Dermis blood vessel endothelial cell (primary cell): ENCODE results near the gene TMEM44. TPM values are rescaled to one million over a fixed set of nuclear protein-coding genes. Genes with fewer than 3 reads are reported as not detected.

Experiments used
- DNase-seq: peaks from one replicate; pipeline ENCODE4 v3.0.0; 2010
- total RNA-seq: library from RNA; depleted of rRNA; stranded (reverse); fragments of >200 nt; gene quantifications from 2 replicates; pipeline ENCODE4 v1.2.3, GENCODE V29; 2014

Gene TMEM44
- total RNA-seq, 1 donor from 2014 or later: 96.5 TPM

- peak; percentile 88 for DNase-seq
These were observed 55.0 kb downstream of the TMEM44 start for GRCh38 chr3:194577986-194578905.

GRCh38 chr3:194575484-194576210, 57.6 kb downstream of the TMEM44 start:
- no peak for DNase-seq

- no peak for DNase-seq
These were observed 58.4 kb downstream of the TMEM44 start for GRCh38 chr3:194574639-194575483.

GRCh38 chr3:194573680-194574437, 59.4 kb downstream of the TMEM44 start:
- peak; percentile 85 for DNase-seq

- no peak for DNase-seq
These were observed 60.2 kb downstream of the TMEM44 start for GRCh38 chr3:194572944-194573491.

GRCh38 chr3:194572143-194572789, 61.0 kb downstream of the TMEM44 start:
- peak; percentile 87 for DNase-seq

GRCh38 chr3:194571491-194572142, 61.6 kb downstream of the TMEM44 start:
- no peak for DNase-seq

- no peak for DNase-seq
These were observed 62.3 kb downstream of the TMEM44 start for GRCh38 chr3:194570898-194571297.

- no peak for DNase-seq
These were observed 63.0 kb downstream of the TMEM44 start for GRCh38 chr3:194570235-194570634.

- no peak for DNase-seq
These were observed 64.0 kb downstream of the TMEM44 start for GRCh38 chr3:194569252-194569651.

GRCh38 chr3:194565597-194566190, 67.5 kb downstream of the TMEM44 start:
- no peak for DNase-seq

- DNase-seq: no peak
These were observed 70.2 kb downstream of the TMEM44 start for GRCh38 chr3:194562986-194563385.

- DNase-seq: peak; percentile 88
These were observed 71.8 kb downstream of the TMEM44 start for GRCh38 chr3:194561306-194561974.

- DNase-seq: no peak
These were observed 73.2 kb downstream of the TMEM44 start for GRCh38 chr3:194560047-194560446.

GRCh38 chr3:194559530-194559929, 73.7 kb downstream of the TMEM44 start:
- DNase-seq: no peak

GRCh38 chr3:194556086-194557056, 76.8 kb downstream of the TMEM44 start:
- DNase-seq: peak; percentile 74

- DNase-seq: peak; percentile 37
These were observed 77.8 kb downstream of the TMEM44 start for GRCh38 chr3:194555175-194556062.
